Measurements from ENCODE around the gene NELL1.

- no peak for TF ChIP-seq EZH2 (IDR thresholded peaks at IDR 0.05; ENCODE audit: borderline replicate concordance)
- no peak for TF ChIP-seq CTCF (IDR thresholded peaks at IDR 0.05; ENCODE audit: poor library complexity)
- TF ChIP-seq EZH2phosphoT487 (IDR thresholded peaks at IDR 0.05; ENCODE audit: low read depth, severe bottlenecking, unreplicated experiment): no peak
Measured at GRCh38 chr11:21604564-21604963, 935.2 kb downstream of the NELL1 start.

Data from hepatocyte (in vitro differentiated cells).